22Rv1 (cell line): ENCODE data around the gene STC2.

Source experiments
- H3K27ac ChIP-seq: fragments of 450-650 bp; 2 replicates; pipeline ENCODE4 v1.5.1; 2017
- CTCF ChIP-seq: fragments of 450-650 bp; IDR thresholded peaks from 2 replicates; pipeline ENCODE4 v1.5.1; 2017; ENCODE audit warnings: mild to moderate bottlenecking
- ZFX ChIP-seq: fragments of 450-650 bp; IDR thresholded peaks from 2 replicates; pipeline ENCODE4 v1.6.1; 2017; ENCODE audit warnings: antibody characterized with exemption, borderline replicate concordance

STC2 gene

DNA sequence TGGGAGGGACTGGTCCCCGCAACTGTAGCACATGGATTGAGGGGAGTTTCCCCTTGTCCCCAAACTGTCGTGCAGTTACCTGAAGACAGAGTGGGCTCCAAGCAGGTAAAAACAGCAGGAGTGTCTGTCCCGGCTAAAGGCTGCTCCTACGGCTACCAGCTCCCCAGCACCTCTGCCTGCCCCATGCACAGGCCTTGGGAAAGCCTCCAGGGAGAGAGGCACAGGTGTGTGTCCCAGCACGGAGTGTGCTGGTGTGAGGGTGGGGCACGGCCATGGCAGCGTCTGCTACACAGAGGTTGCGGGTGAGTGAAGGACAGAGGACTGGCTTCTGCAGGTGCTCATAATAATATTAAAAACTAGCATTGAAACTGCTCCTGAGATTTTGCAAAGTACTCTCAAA lies 30.4 kb downstream of the STC2 start:
- no peak overlapping the region for H3K27ac ChIP-seq
- TF ChIP-seq CTCF (no peak), ZFX (no peak)

DNA sequence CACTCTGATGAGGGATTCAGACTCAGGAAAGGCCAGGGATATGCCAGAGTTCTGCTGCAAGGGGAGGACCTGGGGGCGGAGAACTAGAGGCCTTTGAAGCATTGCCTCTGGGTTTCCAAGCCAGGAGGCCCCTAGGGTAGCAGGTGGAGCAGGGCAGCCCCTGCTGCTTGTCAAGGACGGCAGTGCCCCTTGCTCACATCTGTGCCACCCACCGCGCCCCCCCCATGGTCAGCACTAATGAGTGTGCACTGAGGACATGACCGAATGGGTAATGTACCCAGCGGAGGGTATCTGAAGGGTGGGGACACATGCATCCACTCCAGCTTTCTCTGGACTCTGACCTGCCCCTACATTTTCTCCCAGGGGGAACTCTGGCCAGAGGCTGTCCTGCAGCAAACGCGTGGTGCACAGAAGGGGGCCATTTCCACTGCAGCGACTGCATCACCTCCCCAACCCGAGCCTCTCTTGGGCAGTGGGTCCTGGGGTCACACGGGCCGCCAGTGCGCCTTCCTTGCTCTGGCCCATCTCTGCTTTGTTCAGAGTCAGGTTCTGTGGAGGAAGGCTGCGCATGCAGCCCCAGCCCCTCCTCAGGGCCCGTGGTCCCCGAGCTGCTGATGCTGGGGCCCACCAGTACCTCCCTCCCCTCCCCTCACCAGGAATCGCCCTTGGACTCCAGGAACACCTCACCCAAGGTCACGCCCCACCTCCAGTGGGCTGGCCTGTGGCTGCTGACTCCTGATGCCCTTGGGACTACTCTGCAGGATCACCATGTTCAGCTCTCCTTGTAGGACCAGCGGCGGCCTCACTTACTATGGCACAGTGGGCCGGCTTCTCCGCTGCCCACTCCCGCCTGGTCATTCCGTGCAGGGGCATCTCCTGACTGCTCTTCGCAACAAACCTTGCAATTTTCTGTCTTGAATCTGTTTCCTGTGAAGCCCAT lies 31.2 kb downstream of the STC2 start:
- no peak for TF ChIP-seq ZFX
- no peak for TF ChIP-seq CTCF
- H3K27ac ChIP-seq = no peak overlapping the region

DNA sequence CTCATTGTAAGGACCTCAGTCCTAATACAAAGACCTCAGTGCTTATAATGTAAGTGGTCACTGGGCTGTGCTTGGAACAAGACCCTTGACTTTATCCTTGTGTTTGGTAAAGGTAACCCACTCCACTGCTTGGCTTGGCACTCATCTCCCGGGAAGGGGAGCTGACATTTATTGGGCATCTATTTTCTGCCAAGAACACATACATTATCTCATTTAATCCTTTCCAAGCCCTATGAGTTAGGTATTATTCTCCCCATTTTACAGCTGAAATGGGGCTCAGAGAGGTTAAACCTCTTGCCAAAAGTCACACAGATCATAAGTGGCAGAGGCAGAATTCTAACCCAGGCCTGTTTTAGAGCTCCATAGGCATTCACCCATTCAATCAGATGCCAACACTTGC lies 32.4 kb downstream of the STC2 start:
- TF ChIP-seq ZFX (no peak), CTCF (no peak)
- H3K27ac ChIP-seq = no peak overlapping the region

DNA sequence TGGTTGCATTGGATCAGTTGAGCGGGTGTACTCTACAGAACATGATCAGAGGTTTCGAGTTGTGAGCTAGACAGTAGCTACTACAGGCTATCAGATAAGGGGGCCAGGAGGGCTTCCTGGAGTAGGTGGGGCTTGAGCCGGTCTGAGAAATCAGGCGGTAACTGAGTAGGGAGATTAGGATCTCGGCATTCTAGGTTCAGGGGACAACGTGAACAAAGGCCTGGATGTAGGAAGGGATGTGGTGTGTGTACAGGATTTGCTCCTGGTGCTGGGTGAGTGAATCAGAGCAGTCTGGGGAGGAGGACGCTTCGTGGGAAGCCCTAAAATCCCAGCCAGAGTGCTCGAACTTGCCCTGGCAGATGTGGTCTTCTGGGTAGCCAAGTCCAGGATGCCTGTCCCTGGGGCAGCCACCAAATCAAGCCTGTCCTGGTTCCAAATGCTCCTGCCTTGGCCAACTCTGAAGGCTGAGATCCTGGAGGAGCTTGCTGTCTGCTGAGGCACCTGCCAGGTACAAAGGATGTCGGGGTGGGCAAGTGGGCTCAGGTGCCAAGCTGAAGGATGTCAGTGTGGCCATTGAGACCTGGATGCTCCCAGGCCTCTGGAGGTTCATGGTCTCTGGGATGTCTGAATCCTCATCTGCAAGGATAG lies 33.4 kb downstream of the STC2 start:
- H3K27ac ChIP-seq = no peak overlapping the region
- TF ChIP-seq CTCF = no peak
- no peak for TF ChIP-seq ZFX

- H3K27ac ChIP-seq = no peak overlapping the region
- TF ChIP-seq ZFX = no peak
- peak; percentile 87 for TF ChIP-seq CTCF
Measured at GRCh38 chr5:173293817-173294672, 34.2 kb downstream of the STC2 start.

GRCh38 chr5:173291722-173292658 lies 36.2 kb downstream of the STC2 start:
- H3K27ac ChIP-seq = no peak overlapping the region
- no peak for TF ChIP-seq ZFX
- no peak for TF ChIP-seq CTCF
